K562 (cell line): ENCODE results near the gene BRD4. TPM values are rescaled to one million over a fixed set of nuclear protein-coding genes. Genes with fewer than 3 reads are reported as not detected.

Source experiments
- BRCA1 ChIP-seq, 2 experiments: fragments of 450-650 bp in 1 of 2; sonication (generic) in 1 of 2; formaldehyde crosslinking in 1 of 2; IDR thresholded peaks; 2 replicates each; pipeline versions ENCODE4 v1.5.0 to v1.6.1; 2017 to 2020; ENCODE audit warnings: mild to moderate bottlenecking in 1 of 2, missing genetic modification reagents in 1 of 2
- CCAR2 ChIP-seq: fragments of 200-400 bp; formaldehyde crosslinking; IDR thresholded peaks from 2 replicates; pipeline ENCODE4 v1.6.1; 2017; ENCODE audit warnings: mild to moderate bottlenecking, low read depth, low read length
- DNMT1 ChIP-seq: fragments of 450-650 bp; IDR thresholded peaks from 2 replicates; pipeline ENCODE4 v1.6.1; 2016; ENCODE audit warnings: antibody characterized with exemption, mild to moderate bottlenecking
- EHMT2 ChIP-seq: fragments of 450-650 bp; IDR thresholded peaks from 2 replicates; pipeline ENCODE4 v1.6.1; 2018; ENCODE audit warnings: antibody characterized with exemption
- ETV1 ChIP-seq: fragments of 450-650 bp; conservative IDR thresholded peaks from 2 replicates; pipeline ENCODE4 v1.6.1; 2016; ENCODE audit warnings: missing genetic modification characterization, control low read depth, low read depth, missing compliant biosample characterization
- FOXA1 ChIP-seq: fragments of 450-650 bp; IDR thresholded peaks from 2 replicates; pipeline ENCODE4 v1.6.1; 2016; ENCODE audit warnings: mild to moderate bottlenecking, borderline replicate concordance
- MEIS2 ChIP-seq: fragments of 450-650 bp; IDR thresholded peaks from 2 replicates; pipeline ENCODE4 v1.6.1; 2014; ENCODE audit warnings: mild to moderate bottlenecking; ENCODE audit not compliant: partially characterized antibody
- NONO ChIP-seq, 2 experiments: fragments of 200-400 bp in 1 of 2; fragments of 450-650 bp in 1 of 2; formaldehyde crosslinking in 1 of 2; IDR thresholded peaks; 2 replicates each; pipeline ENCODE4 v1.6.1; 2017; ENCODE audit warnings: low read depth in 2 of 2, mild to moderate bottlenecking in 2 of 2, moderate library complexity in 2 of 2, low read length in 1 of 2
- RB1 ChIP-seq: fragments of 450-650 bp; IDR thresholded peaks from 2 replicates; pipeline ENCODE4 v1.6.1; 2017; ENCODE audit warnings: low read depth, mild to moderate bottlenecking
- SIN3A ChIP-seq, 2 experiments: fragments of 150-350 bp in 1 of 2; IDR thresholded peaks; 2 replicates each; pipeline ENCODE4 v1.6.1; 2011 to 2016; ENCODE audit warnings: borderline replicate concordance in 2 of 2, low read depth in 2 of 2, low read length in 2 of 2, mild to moderate bottlenecking in 2 of 2, moderate library complexity in 2 of 2; ENCODE audit not compliant: control insufficient read depth in 1 of 2
- TEAD4 ChIP-seq, 2 experiments: sonication (generic) in 1 of 2; formaldehyde crosslinking in 1 of 2; IDR thresholded peaks; 2 replicates each; pipeline versions ENCODE4 v1.6.1 to v1.8.0; 2012 to 2022; ENCODE audit warnings: borderline replicate concordance in 1 of 2, inconsistent platforms in 1 of 2, low read length in 1 of 2, mild to moderate bottlenecking in 1 of 2, missing genetic modification reagents in 1 of 2
- ZBTB17 ChIP-seq: fragments of 450-650 bp; formaldehyde crosslinking; IDR thresholded peaks from 2 replicates; pipeline ENCODE4 v1.4.0; 2020; ENCODE audit warnings: mild to moderate bottlenecking
- ZBTB7A ChIP-seq: IDR thresholded peaks from 2 replicates; pipeline ENCODE4 v1.6.1; 2011; ENCODE audit warnings: low read depth, mild to moderate bottlenecking, low read length, moderate library complexity, borderline replicate concordance; ENCODE audit not compliant: control insufficient read depth
- ZNF175 ChIP-seq: fragments of 200-800 bp; sonication (Bioruptor generic); IDR thresholded peaks from 2 replicates; pipeline ENCODE4 v1.6.1; 2016; ENCODE audit warnings: low read depth, mild to moderate bottlenecking, missing genetic modification characterization, missing compliant biosample characterization
- ZNF77 ChIP-seq: fragments of 250-450 bp; sonication (Bioruptor Pico); IDR thresholded peaks from 2 replicates; pipeline ENCODE4 v1.5.0; 2020
- polyA plus RNA-seq, 8 experiments: library from polyadenylated mRNA; depleted of rRNA in 4 of 8; stranded (reverse) in 5 of 8; unstranded in 3 of 8; fragments of >200 nt; fragmentation: Nextera tagmentation in 2 of 8; fragmentation: Illumina TruSeq in 1 of 8; extraction: Ambion mirVana in 2 of 8; extraction: Trizol in 1 of 8; gene quantifications; 2 replicates each; pipeline versions ENCODE4 v1.2.1 to v1.2.3, GENCODE V29; 2011 to 2014; ENCODE audit warnings: inconsistent platforms in 1 of 8, missing spikeins in 1 of 8
- total RNA-seq, 7 experiments: library from RNA; depleted of rRNA in 6 of 7; stranded (reverse); fragments of >200 nt in 6 of 7; fragmentation: Illumina TruSeq in 2 of 7; extraction: Trizol in 2 of 7; gene quantifications; 2 replicates each; pipeline versions ENCODE4 v1.2.1 to v1.2.3, GENCODE V29; 2011 to 2021; ENCODE audit warnings: low replicate concordance in 1 of 7
- TF ChIP-seq, protein P1 (sequence below): fragments of 200-800 bp; sonication (Bioruptor generic); IDR thresholded peaks from 2 replicates; pipeline ENCODE4 v1.6.1; 2017; ENCODE audit warnings: missing genetic modification characterization, missing compliant biosample characterization
- TF ChIP-seq, protein P2 (sequence below): fragments of 200-800 bp; sonication (Bioruptor generic); IDR thresholded peaks from 2 replicates; pipeline ENCODE4 v1.6.1; 2016; ENCODE audit warnings: missing genetic modification characterization, missing compliant biosample characterization
- TF ChIP-seq, protein P3 (sequence below): IDR thresholded peaks from 2 replicates; pipeline ENCODE4 v1.6.1; 2014; ENCODE audit warnings: antibody characterized with exemption

The BRD4 gene
- total and polyA plus RNA-seq, 9 of the 15 experiments (the other 6 are each of a cell fraction or from before 2014, with no cell fraction given): 1.8 to 105 (median 15.6) TPM

DNA sequence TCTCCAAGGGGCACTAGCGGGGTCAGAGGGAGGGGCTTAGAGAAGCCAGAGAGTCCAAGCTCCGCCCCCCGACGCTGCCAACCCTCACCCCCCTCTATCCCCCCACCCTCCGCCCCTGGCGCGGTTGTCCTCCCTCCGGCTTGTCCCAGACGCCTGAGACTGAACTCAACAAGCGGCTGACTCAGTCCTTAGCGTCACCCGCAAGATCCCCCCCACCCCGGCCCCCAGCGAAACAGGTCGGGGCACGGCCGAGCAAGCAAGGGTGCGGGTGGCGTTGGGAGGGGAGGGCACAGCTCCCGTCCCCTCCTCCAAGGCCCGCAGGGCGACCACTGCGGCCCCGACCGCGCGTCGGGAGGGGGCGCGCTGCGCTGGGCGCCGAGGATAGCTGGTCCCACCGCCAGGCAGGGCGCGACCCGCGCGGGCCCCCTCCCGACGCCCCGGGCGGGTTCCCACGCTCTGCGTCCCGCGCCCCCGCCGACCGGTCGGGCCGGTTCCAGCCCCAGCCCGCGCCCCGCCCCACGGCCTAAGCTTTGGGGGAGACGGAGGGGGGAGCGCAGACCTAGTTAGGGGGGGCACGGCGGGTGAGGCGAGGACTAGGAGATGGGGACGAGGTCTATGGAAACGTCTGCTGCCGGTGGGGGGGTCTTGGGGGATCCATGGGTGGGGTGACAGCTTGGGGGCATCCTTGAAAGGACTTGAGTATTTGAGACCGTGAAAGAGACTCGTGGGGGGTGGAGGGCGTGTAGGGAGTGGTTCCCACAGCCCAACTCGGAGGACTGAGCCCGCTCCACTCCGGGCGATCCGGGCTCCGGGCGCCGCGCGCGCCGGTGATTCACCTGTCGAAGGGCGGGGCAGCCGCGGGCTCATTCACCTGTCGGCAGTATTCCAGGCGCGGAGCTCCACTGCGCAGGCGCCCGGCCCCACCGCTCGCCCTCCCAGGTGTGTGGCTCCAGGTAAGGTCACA is 136.7 kb downstream of the BRD4 start (continued):
- TF ChIP-seq ETV1 (tag) (no peak), DNMT1 (no peak), ZNF77 (CRISPR knock-in tag) (no peak), SIN3A (IDR thresholded peaks at IDR 0.05; ENCODE audit: borderline replicate concordance in 2 of 2, control insufficient read depth in 1 of 2, low read depth in 2 of 2, low read length in 2 of 2) (no peak), BRCA1 (IDR thresholded peaks at IDR 0.05) (no peak), BRCA1 (CRISPR knock-in tag; IDR thresholded peaks at IDR 0.05) (no peak), ZBTB17 (no peak), TEAD4 (IDR thresholded peaks at IDR 0.05; ENCODE audit: low read length) (no peak), TEAD4 (CRISPR knock-in tag; IDR thresholded peaks at IDR 0.05; ENCODE audit: borderline replicate concordance) (no peak), RB1 (no peak), NONO (IDR thresholded peaks at IDR 0.05; ENCODE audit: low read depth in 2 of 2, low read length in 1 of 2) (no peak), EHMT2 (no peak), ZBTB7A (peak; percentile 20; the same call in 1 of the 2 replicates), ZNF175 (CRISPR knock-in tag) (no peak), FOXA1 (no peak), MEIS2 (no peak), CCAR2 (no peak)
- TF ChIP-seq, protein P1, sequence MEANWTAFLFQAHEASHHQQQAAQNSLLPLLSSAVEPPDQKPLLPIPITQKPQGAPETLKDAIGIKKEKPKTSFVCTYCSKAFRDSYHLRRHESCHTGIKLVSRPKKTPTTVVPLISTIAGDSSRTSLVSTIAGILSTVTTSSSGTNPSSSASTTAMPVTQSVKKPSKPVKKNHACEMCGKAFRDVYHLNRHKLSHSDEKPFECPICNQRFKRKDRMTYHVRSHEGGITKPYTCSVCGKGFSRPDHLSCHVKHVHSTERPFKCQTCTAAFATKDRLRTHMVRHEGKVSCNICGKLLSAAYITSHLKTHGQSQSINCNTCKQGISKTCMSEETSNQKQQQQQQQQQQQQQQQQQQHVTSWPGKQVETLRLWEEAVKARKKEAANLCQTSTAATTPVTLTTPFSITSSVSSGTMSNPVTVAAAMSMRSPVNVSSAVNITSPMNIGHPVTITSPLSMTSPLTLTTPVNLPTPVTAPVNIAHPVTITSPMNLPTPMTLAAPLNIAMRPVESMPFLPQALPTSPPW (CRISPR knock-in tag): peak; percentile 60
- TF ChIP-seq, protein P2, sequence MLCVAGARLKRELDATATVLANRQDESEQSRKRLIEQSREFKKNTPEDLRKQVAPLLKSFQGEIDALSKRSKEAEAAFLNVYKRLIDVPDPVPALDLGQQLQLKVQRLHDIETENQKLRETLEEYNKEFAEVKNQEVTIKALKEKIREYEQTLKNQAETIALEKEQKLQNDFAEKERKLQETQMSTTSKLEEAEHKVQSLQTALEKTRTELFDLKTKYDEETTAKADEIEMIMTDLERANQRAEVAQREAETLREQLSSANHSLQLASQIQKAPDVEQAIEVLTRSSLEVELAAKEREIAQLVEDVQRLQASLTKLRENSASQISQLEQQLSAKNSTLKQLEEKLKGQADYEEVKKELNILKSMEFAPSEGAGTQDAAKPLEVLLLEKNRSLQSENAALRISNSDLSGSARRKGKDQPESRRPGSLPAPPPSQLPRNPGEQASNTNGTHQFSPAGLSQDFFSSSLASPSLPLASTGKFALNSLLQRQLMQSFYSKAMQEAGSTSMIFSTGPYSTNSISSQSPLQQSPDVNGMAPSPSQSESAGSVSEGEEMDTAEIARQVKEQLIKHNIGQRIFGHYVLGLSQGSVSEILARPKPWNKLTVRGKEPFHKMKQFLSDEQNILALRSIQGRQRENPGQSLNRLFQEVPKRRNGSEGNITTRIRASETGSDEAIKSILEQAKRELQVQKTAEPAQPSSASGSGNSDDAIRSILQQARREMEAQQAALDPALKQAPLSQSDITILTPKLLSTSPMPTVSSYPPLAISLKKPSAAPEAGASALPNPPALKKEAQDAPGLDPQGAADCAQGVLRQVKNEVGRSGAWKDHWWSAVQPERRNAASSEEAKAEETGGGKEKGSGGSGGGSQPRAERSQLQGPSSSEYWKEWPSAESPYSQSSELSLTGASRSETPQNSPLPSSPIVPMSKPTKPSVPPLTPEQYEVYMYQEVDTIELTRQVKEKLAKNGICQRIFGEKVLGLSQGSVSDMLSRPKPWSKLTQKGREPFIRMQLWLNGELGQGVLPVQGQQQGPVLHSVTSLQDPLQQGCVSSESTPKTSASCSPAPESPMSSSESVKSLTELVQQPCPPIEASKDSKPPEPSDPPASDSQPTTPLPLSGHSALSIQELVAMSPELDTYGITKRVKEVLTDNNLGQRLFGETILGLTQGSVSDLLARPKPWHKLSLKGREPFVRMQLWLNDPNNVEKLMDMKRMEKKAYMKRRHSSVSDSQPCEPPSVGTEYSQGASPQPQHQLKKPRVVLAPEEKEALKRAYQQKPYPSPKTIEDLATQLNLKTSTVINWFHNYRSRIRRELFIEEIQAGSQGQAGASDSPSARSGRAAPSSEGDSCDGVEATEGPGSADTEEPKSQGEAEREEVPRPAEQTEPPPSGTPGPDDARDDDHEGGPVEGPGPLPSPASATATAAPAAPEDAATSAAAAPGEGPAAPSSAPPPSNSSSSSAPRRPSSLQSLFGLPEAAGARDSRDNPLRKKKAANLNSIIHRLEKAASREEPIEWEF (CRISPR knock-in tag): no peak
- TF ChIP-seq, protein P3, sequence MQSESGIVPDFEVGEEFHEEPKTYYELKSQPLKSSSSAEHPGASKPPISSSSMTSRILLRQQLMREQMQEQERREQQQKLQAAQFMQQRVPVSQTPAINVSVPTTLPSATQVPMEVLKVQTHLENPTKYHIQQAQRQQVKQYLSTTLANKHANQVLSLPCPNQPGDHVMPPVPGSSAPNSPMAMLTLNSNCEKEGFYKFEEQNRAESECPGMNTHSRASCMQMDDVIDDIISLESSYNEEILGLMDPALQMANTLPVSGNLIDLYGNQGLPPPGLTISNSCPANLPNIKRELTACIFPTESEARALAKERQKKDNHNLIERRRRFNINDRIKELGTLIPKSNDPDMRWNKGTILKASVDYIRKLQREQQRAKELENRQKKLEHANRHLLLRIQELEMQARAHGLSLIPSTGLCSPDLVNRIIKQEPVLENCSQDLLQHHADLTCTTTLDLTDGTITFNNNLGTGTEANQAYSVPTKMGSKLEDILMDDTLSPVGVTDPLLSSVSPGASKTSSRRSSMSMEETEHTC: no peak
